Naive thymus-derived CD8-positive, alpha-beta T cell (primary cell): ENCODE data around the gene ATR. TPM values are rescaled to one million over a fixed set of nuclear protein-coding genes. Genes with fewer than 3 reads are reported as not detected.
"Not testable (repeated sequence)": the region's sequence is repeated elsewhere in the genome, so short reads cannot be mapped to it uniquely, and the experiment has no call there.

ENCODE experiments used
- ATAC-seq, 2 donors: fragments of 150-1000 bp; cut with Tn5 transposase in 1 of 2; sonication (Bioruptor Pico), chemical (Tn5 transposase) in 1 of 2; 1 replicate in 1 of 2; 2 replicates in 1 of 2; pipeline ENCODE4 v1.10.0; 2021; ENCODE audit warnings: mild to moderate bottlenecking in 2 of 2, moderate library complexity in 2 of 2
- POLR2A ChIA-PET: fragments of 350-600 bp; sonication (Branson Sonifier 250); formaldehyde crosslinking; loops from one replicate; lab custom pipeline; 2021; ENCODE audit warnings: antibody characterized with exemption; lab: Charles Lee
- DNase-seq, 10 donors: peaks; one replicate each; pipeline versions ENCODE4 v3.0.0 to v3.0.0-alpha.2; 2020 to 2022
- H3K27ac Mint-ChIP-seq, 10 donors: one replicate each; pipeline ENCODE4 v1.8.0; 2020 to 2022; ENCODE audit warnings: mild to moderate bottlenecking in 10 of 10, mixed read lengths in 10 of 10, moderate library complexity in 4 of 10, inconsistent platforms in 1 of 10
- H3K27me3 Mint-ChIP-seq, 5 donors: one replicate each; pipeline ENCODE4 v1.8.0; 2021 to 2022; ENCODE audit warnings: mixed read lengths in 5 of 5
- H3K36me3 Mint-ChIP-seq, 3 donors: one replicate each; pipeline ENCODE4 v1.8.0; 2020 to 2022; ENCODE audit warnings: mixed read lengths in 3 of 3, mild to moderate bottlenecking in 2 of 3, inconsistent platforms in 1 of 3
- H3K4me1 Mint-ChIP-seq, 4 donors: one replicate each; pipeline ENCODE4 v1.8.0; 2021 to 2022; ENCODE audit warnings: mixed read lengths in 4 of 4
- H3K4me3 Mint-ChIP-seq, 10 donors: one replicate each; pipeline ENCODE4 v1.8.0; 2020 to 2022; ENCODE audit warnings: mild to moderate bottlenecking in 10 of 10, mixed read lengths in 10 of 10, moderate library complexity in 6 of 10, inconsistent platforms in 1 of 10
- H3K9me3 Mint-ChIP-seq, 9 donors: one replicate each; pipeline ENCODE4 v1.8.0; 2020 to 2022; ENCODE audit warnings: mixed read lengths in 9 of 9, mild to moderate bottlenecking in 3 of 9, inconsistent platforms in 1 of 9, moderate library complexity in 1 of 9
- polyA plus RNA-seq, 3 donors: library from polyadenylated mRNA; unstranded; fragments of 300-500 nt; fragmentation: Illumina TruSeq; gene quantifications; one replicate each; pipeline ENCODE4 v1.2.3, GENCODE V29; 2021
- total RNA-seq, 8 experiments: library from RNA in 2 of 8; stranded (reverse) in 2 of 8; gene quantifications; one replicate each; pipeline ENCODE4 v1.2.3 and lab custom pipeline; 2021 to 2026

ATR gene
- total and polyA plus RNA-seq, 5 experiments from 2014 or later: 10.5 to 49.9 (median 11.6) TPM

- peak overlapping the region in 2 of 10 donors; percentile 1 to 32 for H3K27ac Mint-ChIP-seq
- H3K27me3 Mint-ChIP-seq, DNase-seq, H3K4me3 Mint-ChIP-seq, ATAC-seq, H3K9me3 Mint-ChIP-seq, POLR2A ChIA-PET: not testable (repeated sequence)
- H3K4me1 Mint-ChIP-seq: peaks cover 28 to 61% (median 55%) of the 10 kb centered on the region in 4 donors
- H3K36me3 Mint-ChIP-seq: peaks cover 0 to 28% (median 12%) of the 10 kb centered on the region in 3 donors
Observed at GRCh38 chr3:142438096-142438495, 140.4 kb downstream of the ATR start.

GRCh38 chr3:142436951-142437585 is 141.5 kb downstream of the ATR start:
- H3K4me1 Mint-ChIP-seq: peaks cover 25 to 57% (median 50%) of the 10 kb centered on the region in 4 donors
- H3K4me3 Mint-ChIP-seq: peak overlapping the region in 2 of 10 donors; percentile 3 to 11
- DNase-seq (no peak), ATAC-seq (no peak)
- POLR2A ChIA-PET: no interaction called here
- H3K27ac Mint-ChIP-seq: peak overlapping the region in 6 of 10 donors; percentile 0 to 32 (median 4)
- no peaks in the 10 kb centered on the region for H3K9me3 Mint-ChIP-seq
- H3K27me3 Mint-ChIP-seq: no peaks in the 10 kb centered on the region
- peaks cover 0 to 39% (median 14%) of the 10 kb centered on the region in 3 donors for H3K36me3 Mint-ChIP-seq

- peaks cover 27 to 47% (median 35%) of the 10 kb centered on the region in 4 donors for H3K4me1 Mint-ChIP-seq
- ATAC-seq: no peak
- H3K4me3 Mint-ChIP-seq: no peak overlapping the region
- POLR2A ChIA-PET: interaction anchor here (1.0 kb wide), 1 partner anchor 29 kb away, joined by 3 read pairs; no protein-coding TSS in a partner anchor
- no peaks in the 10 kb centered on the region for H3K9me3 Mint-ChIP-seq
- no peaks in the 10 kb centered on the region for H3K27me3 Mint-ChIP-seq
- H3K27ac Mint-ChIP-seq: no peak overlapping the region
- peaks cover 12 to 59% (median 26%) of the 10 kb centered on the region in 3 donors for H3K36me3 Mint-ChIP-seq
- DNase-seq: no peak
Observed at GRCh38 chr3:142434503-142434902, 144.0 kb downstream of the ATR start.

- H3K9me3 Mint-ChIP-seq: no peaks in the 10 kb centered on the region
- H3K27me3 Mint-ChIP-seq: no peaks in the 10 kb centered on the region
- DNase-seq (no peak), ATAC-seq (no peak)
- peaks cover 12 to 65% (median 34%) of the 10 kb centered on the region in 3 donors for H3K36me3 Mint-ChIP-seq
- H3K27ac Mint-ChIP-seq: no peak overlapping the region
- POLR2A ChIA-PET: no interaction called here
- H3K4me1 Mint-ChIP-seq: peaks cover 21 to 39% (median 23%) of the 10 kb centered on the region in 4 donors
- H3K4me3 Mint-ChIP-seq: no peak overlapping the region
Observed at GRCh38 chr3:142433110-142433509, 145.4 kb downstream of the ATR start.

- no peak overlapping the region for H3K27ac Mint-ChIP-seq
- ATAC-seq (no peak), DNase-seq (no peak)
- no peak overlapping the region for H3K4me3 Mint-ChIP-seq
- peaks cover 12 to 67% (median 22%) of the 10 kb centered on the region in 3 donors for H3K36me3 Mint-ChIP-seq
- no peaks in the 10 kb centered on the region for H3K27me3 Mint-ChIP-seq
- POLR2A ChIA-PET: interaction anchor here (0.6 kb wide), 1 partner anchor 137 kb away, joined by 3 read pairs; no protein-coding TSS in a partner anchor
- peaks cover 5 to 33% (median 11%) of the 10 kb centered on the region in 4 donors for H3K4me1 Mint-ChIP-seq
- H3K9me3 Mint-ChIP-seq: no peaks in the 10 kb centered on the region
Observed at GRCh38 chr3:142429582-142429981, 149.0 kb downstream of the ATR start.

- H3K9me3 Mint-ChIP-seq: no peaks in the 10 kb centered on the region
Observed at GRCh38 chr3:142424754-142425153, 153.8 kb downstream of the ATR start.

GRCh38 chr3:142418926-142419592 is 159.5 kb downstream of the ATR start:
- Mint-ChIP-seq H3K36me3 (peaks cover 12 to 78% (median 31%) of the 10 kb centered on the region in 3 donors), H3K9me3 (no peaks in the 10 kb centered on the region)

More at GRCh38 chr3:142424754-142425153, 153.8 kb downstream of the ATR start:
- H3K4me3 Mint-ChIP-seq: no peak overlapping the region
- peaks cover 0 to 16% (median 4%) of the 10 kb centered on the region in 4 donors for H3K4me1 Mint-ChIP-seq
- no peak overlapping the region for H3K27ac Mint-ChIP-seq
- H3K27me3 Mint-ChIP-seq: no peaks in the 10 kb centered on the region
- POLR2A ChIA-PET: no interaction called here
- H3K36me3 Mint-ChIP-seq: peaks cover 0 to 70% (median 20%) of the 10 kb centered on the region in 3 donors
- ATAC-seq (no peak), DNase-seq (no peak)

GRCh38 chr3:142417302-142417701 is 161.2 kb downstream of the ATR start:
- Mint-ChIP-seq H3K9me3 (no peaks in the 10 kb centered on the region), H3K27me3 (no peaks in the 10 kb centered on the region), H3K4me1 (no peaks in the 10 kb centered on the region), H3K27ac (peak overlapping the region in 1 of 10 donors; percentile 19), H3K4me3 (no peak overlapping the region), H3K36me3 (peaks cover 13 to 79% (median 26%) of the 10 kb centered on the region in 3 donors)
- ATAC-seq: no peak
- no peak for DNase-seq
- POLR2A ChIA-PET: no interaction called here

More at GRCh38 chr3:142418926-142419592, 159.5 kb downstream of the ATR start:
- no peaks in the 10 kb centered on the region for H3K27me3 Mint-ChIP-seq
- H3K4me3 Mint-ChIP-seq: no peak overlapping the region
- no peak for DNase-seq
- no peaks in the 10 kb centered on the region for H3K4me1 Mint-ChIP-seq
- POLR2A ChIA-PET: no interaction called here
- H3K27ac Mint-ChIP-seq: peak overlapping the region in 3 of 10 donors; percentile 0 to 69 (median 61)
- no peak for ATAC-seq

- H3K9me3 Mint-ChIP-seq, ATAC-seq, POLR2A ChIA-PET, H3K27me3 Mint-ChIP-seq, DNase-seq, H3K4me1 Mint-ChIP-seq, H3K27ac Mint-ChIP-seq, H3K4me3 Mint-ChIP-seq: not testable (repeated sequence)
- peaks cover 12 to 84% (median 41%) of the 10 kb centered on the region in 3 donors for H3K36me3 Mint-ChIP-seq
Observed at GRCh38 chr3:142400537-142400936, 178.0 kb downstream of the ATR start.

Other genes starting within 250 kb of the ATR start
- gene XRN1, start 130.7 kb downstream of the ATR start, total RNA-seq: 100 to 1,000 TPM in 1 of 2 experiments, 10 to 100 TPM in 1; 89.7 to 117 TPM
- 10 to 100 TPM; 55.7 to 66.0 (median 57.4) TPM for gene XRN1, start 130.7 kb downstream of the ATR start, polyA plus RNA-seq
- gene PLS1, start 17.7 kb upstream of the ATR start, total RNA-seq: 1 to 10 TPM; 3.2 to 4.3 TPM
- gene PLS1, start 17.7 kb upstream of the ATR start, polyA plus RNA-seq: 1 to 10 TPM; 3.6 to 6.1 (median 4.4) TPM
- 1 to 10 TPM; 4.5 to 5.2 TPM for gene TRPC1, start 145.3 kb upstream of the ATR start, total RNA-seq
- 1 to 10 TPM in 1 of 3 donors, under 1 TPM in 2; 0.66 to 1.7 (median 0.82) TPM for gene TRPC1, start 145.3 kb upstream of the ATR start, polyA plus RNA-seq